Stomach (tissue), 9 donors: ENCODE results near the gene PHOX2A. TPM values are rescaled to one million over a fixed set of nuclear protein-coding genes. Genes with fewer than 3 reads are reported as not detected.
A peak's percentile ranks its signal among the peaks of the same experiment; 100 is the strongest.

Source experiments
- DNase-seq, 2 donors: peaks; one replicate each; pipeline versions ENCODE4 v3.0.0 to v3.0.0-alpha.2; 2013 to 2019
- H3K27ac ChIP-seq, 5 donors: fragments of 200-600 bp in 4 of 5; sonication (generic) in 4 of 5; one replicate each; pipeline ENCODE4 v1.5.1; 2013 to 2019; ENCODE audit warnings: mild to moderate bottlenecking in 1 of 5, moderate library complexity in 1 of 5
- H3K27me3 ChIP-seq, 3 donors: fragments of 200-600 bp; sonication (generic); one replicate each; pipeline ENCODE4 v1.5.1; 2017 to 2019; ENCODE audit warnings: mixed run types in 1 of 3
- H3K36me3 ChIP-seq, 4 donors: fragments of 200-600 bp; sonication (generic); 1 replicate in 3 of 4; 2 replicates in 1 of 4; pipeline ENCODE4 v1.5.1; 2016 to 2019
- H3K4me1 ChIP-seq, 4 donors: fragments of 200-600 bp; sonication (generic); one replicate each; pipeline ENCODE4 v1.5.1; 2016 to 2019
- H3K4me3 ChIP-seq, 4 donors: fragments of 200-600 bp; sonication (generic) in 3 of 4; one replicate each; pipeline ENCODE4 v1.5.1; 2016 to 2019; ENCODE audit warnings: mild to moderate bottlenecking in 1 of 4
- H3K9me3 ChIP-seq, 4 donors: fragments of 200-600 bp; sonication (generic); one replicate each; pipeline ENCODE4 v1.5.1; 2016 to 2019
- CTCF ChIP-seq, 7 experiments: fragments of 450-650 bp in 4 of 7; fragments of 200-600 bp in 3 of 7; sonication (generic) in 3 of 7; IDR thresholded peaks; one replicate each; pipeline ENCODE4 v1.5.1; 2016 to 2019; ENCODE audit warnings: antibody characterized with exemption in 7 of 7, control low read depth in 2 of 7, mild to moderate bottlenecking in 1 of 7
- EP300 ChIP-seq: sonication (generic); formaldehyde crosslinking; IDR thresholded peaks from one replicate; pipeline ENCODE4 v1.6.1; 2017; ENCODE audit warnings: antibody characterized with exemption
- POLR2A ChIP-seq, 4 donors: fragments of 450-650 bp; IDR thresholded peaks; one replicate each; pipeline ENCODE4 v1.6.1; 2016; ENCODE audit warnings: antibody characterized with exemption in 4 of 4, control low read depth in 2 of 4, mild to moderate bottlenecking in 1 of 4, moderate library complexity in 1 of 4
- POLR2AphosphoS5 ChIP-seq, 3 donors: sonication (generic); formaldehyde crosslinking; IDR thresholded peaks; one replicate each; pipeline ENCODE4 v1.6.1; 2016; ENCODE audit warnings: antibody characterized with exemption in 3 of 3
- WGBS, 5 donors: extraction: QIAGEN DNeasy Blood & Tissue Kit in 3 of 5; methylation state at CpG; one replicate each; pipeline versions ENCODE4 v1.1.5 to v1.1.7; 2013 to 2018; 5-methylcytosine and 5-hydroxymethylcytosine counted together
- intact Hi-C: fragments of 100-400 bp; cut with DNase I; formaldehyde crosslinking; loops from one replicate; pipeline ENCODE4 v1.15.1; 2023; ENCODE audit warnings: low total_unique reads
- polyA plus RNA-seq, 3 donors: library from polyadenylated mRNA; stranded (reverse); fragments of 200-250 nt; gene quantifications; one replicate each; pipeline ENCODE4 v1.2.3, GENCODE V29; 2013
- total RNA-seq, 5 donors: library from RNA; depleted of rRNA; stranded (reverse); fragments of >200 nt; gene quantifications; one replicate each; pipeline versions ENCODE4 v1.1.0 to v1.2.3, GENCODE V29; 2014 to 2016
- donor health status: healthy with polysubstance abuse.
- donor health status: Bipolar disorder and iron deficiency.
- donor health status: healthy.

PHOX2A gene
- total and polyA plus RNA-seq, 8 donors = 0.53 TPM; not detected in 7

GRCh38 chr11:72222907-72223614, 20.9 kb downstream of the PHOX2A start:
- WGBS, 5 donors = 0 to 1% (median 0%) methylated on average over 19 to 47 of the region's 47 CpGs
- H3K4me1 ChIP-seq = peaks cover 35 to 43% (median 42%) of the 10 kb centered on the region in 4 donors
- H3K9me3 ChIP-seq = no peaks in the 10 kb centered on the region
- H3K27me3 ChIP-seq = no peaks in the 10 kb centered on the region
- TF ChIP-seq POLR2AphosphoS5 (IDR thresholded peaks at IDR 0.05) (peak; percentile 20 to 68 (median 55)), CTCF (IDR thresholded peaks at IDR 0.05) (peak in 4 of 7 experiments; percentile 27 to 78 (median 44)), EP300 (no peak), POLR2A (IDR thresholded peaks at IDR 0.05) (no peak)
- H3K4me3 ChIP-seq = peak overlapping the region; percentile 61 to 85 (median 80)
- H3K27ac ChIP-seq = peak overlapping the region; percentile 95 to 98 (median 97)
- DNase-seq = peak; percentile 96 to 98
- intact Hi-C loops = no loop called here
- H3K36me3 ChIP-seq = peaks cover 5 to 16% (median 10%) of the 10 kb centered on the region in 4 donors

GRCh38 chr11:72222106-72222891, 21.7 kb downstream of the PHOX2A start:
- intact Hi-C loops = no loop called here
- H3K9me3 ChIP-seq = no peaks in the 10 kb centered on the region
- H3K27ac ChIP-seq = peak overlapping the region; percentile 95 to 98 (median 97)
- peaks cover 1 to 8% (median 5%) of the 10 kb centered on the region in 4 donors for H3K36me3 ChIP-seq
- WGBS, 5 donors = 53 to 65% (median 60%) methylated on average over 6 of the region's 6 CpGs
- TF ChIP-seq CTCF (IDR thresholded peaks at IDR 0.05) (no peak), EP300 (no peak), POLR2A (IDR thresholded peaks at IDR 0.05) (no peak), POLR2AphosphoS5 (IDR thresholded peaks at IDR 0.05) (no peak)
- DNase-seq = peak in 1 of 2 donors; percentile 18
- peak overlapping the region; percentile 61 to 85 (median 80) for H3K4me3 ChIP-seq
- H3K4me1 ChIP-seq = peaks cover 28 to 37% (median 35%) of the 10 kb centered on the region in 4 donors
- H3K27me3 ChIP-seq = peaks cover 0 to 2% (median 1%) of the 10 kb centered on the region in 3 donors

- Histone ChIP-seq H3K36me3 (peaks cover 0 to 2% (median 0%) of the 10 kb centered on the region in 4 donors), H3K9me3 (no peaks in the 10 kb centered on the region), H3K4me3 (no peak overlapping the region), H3K27ac (peak overlapping the region in 3 of 5 donors; percentile 95 to 97 (median 97)), H3K4me1 (peaks cover 20 to 31% (median 27%) of the 10 kb centered on the region in 4 donors), H3K27me3 (peaks cover 0 to 9% (median 4%) of the 10 kb centered on the region in 3 donors)
- 64 to 82% (median 78%) methylated on average over 7 of the region's 7 CpGs for WGBS, 5 donors
- peak in 1 of 2 donors; percentile 26 for DNase-seq
- TF ChIP-seq POLR2A (IDR thresholded peaks at IDR 0.05) (no peak), CTCF (IDR thresholded peaks at IDR 0.05) (no peak), POLR2AphosphoS5 (IDR thresholded peaks at IDR 0.05) (no peak), EP300 (no peak)
- intact Hi-C loops = no loop called here
These were observed 22.4 kb downstream of the PHOX2A start for GRCh38 chr11:72221386-72222075.
